ENCODE measurements around the gene ZNF18. TPM values are rescaled to one million over a fixed set of nuclear protein-coding genes. Genes with fewer than 3 reads are reported as not detected.
A peak's percentile ranks its signal among the peaks of the same experiment; 100 is the strongest.
"Not testable (repeated sequence)": the region's sequence is repeated elsewhere in the genome, so short reads cannot be mapped to it uniquely, and the experiment has no call there.

ZNF18 gene
- total and polyA plus RNA-seq, 2 experiments from 2014 or later = 7.9 to 11.3 TPM

DNA sequence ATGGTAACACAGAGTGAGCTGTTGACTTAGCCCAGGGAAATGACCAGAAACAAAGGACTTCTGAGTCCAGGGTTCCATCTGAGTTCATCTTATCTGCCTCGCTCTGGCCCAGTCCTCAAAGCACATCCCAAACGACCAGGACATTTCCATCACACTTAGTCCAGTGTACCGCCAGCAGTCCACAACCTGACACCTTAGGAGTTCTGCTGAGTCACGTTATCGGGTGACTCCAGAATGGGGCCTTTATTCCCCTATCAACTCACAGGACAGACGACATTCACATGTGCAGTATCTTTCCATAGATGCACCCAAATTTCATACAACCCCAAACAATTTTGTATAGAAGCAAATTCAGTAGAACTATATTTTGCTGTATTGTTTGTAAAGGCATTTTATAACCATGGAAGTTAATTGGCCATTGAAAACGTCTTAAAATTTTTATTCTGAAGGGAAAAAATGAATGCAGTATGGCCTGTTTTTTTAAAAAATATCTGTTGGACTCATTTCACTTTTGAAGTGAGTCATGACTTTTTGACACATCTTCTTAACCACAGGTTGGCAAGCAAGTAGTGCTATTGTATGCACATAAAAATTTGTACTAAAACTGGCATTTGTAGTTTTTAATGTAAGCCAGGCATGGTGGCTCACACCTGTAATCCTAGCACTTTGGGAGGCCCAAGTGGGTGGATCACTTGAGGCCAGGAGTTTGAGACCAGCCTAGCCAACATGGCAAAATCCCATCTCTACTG, 46.3 kb downstream of the ZNF18 start:
- Histone ChIP-seq H2AFZ (no peak overlapping the region), H3K27ac (no peak overlapping the region), H3K36me3 (ENCODE audit: low read depth) (0 out of 2 replicates have a peak, but pooled peaks cover 4% of the 10 kb centered on the region), H4K20me1 (ENCODE audit: insufficient read depth) (no peaks in the 10 kb centered on the region), H3K4me2 (ENCODE audit: unreplicated experiment) (no peak overlapping the region), H3K9me3 (ENCODE audit: low read depth) (peaks cover 2% of the 10 kb centered on the region), H3K79me2 (ENCODE audit: insufficient read depth) (no peaks in the 10 kb centered on the region), H3F3A (ENCODE audit: insufficient read depth) (no peaks in the 10 kb centered on the region), H3K9me2 (ENCODE audit: insufficient read depth) (no peaks in the 10 kb centered on the region), H3K4me1 (ENCODE audit: insufficient read depth) (0 out of 2 replicates have a peak, but pooled peaks cover 6% of the 10 kb centered on the region), H3K4me3 (no peak overlapping the region), H3K27me3 (replicated peaks; ENCODE audit: insufficient read depth) (no peaks in the 10 kb centered on the region), H3K9ac (no peak overlapping the region)
- WGBS, 2 experiments (ENCODE audit: low coverage in 1 of 2, low lambda C conversion rate in 2 of 2, missing lambda C conversion rate in 2 of 2) = 63 to 66% methylated on average over 7 of the region's 7 CpGs
- in situ Hi-C loops (cut with MboI) = loop anchor here (25.0 kb wide), 1 partner anchor 1314 kb away; no protein-coding TSS in a partner anchor
- DNase-seq = peak; percentile 62
- no peak for TF ChIP-seq EZH2 (IDR thresholded peaks at IDR 0.05; ENCODE audit: insufficient read depth, poor library complexity, severe bottlenecking)
- TF ChIP-seq EZH2phosphoT487 (IDR thresholded peaks at IDR 0.05; ENCODE audit: insufficient read depth, low read depth) = no peak

DNA sequence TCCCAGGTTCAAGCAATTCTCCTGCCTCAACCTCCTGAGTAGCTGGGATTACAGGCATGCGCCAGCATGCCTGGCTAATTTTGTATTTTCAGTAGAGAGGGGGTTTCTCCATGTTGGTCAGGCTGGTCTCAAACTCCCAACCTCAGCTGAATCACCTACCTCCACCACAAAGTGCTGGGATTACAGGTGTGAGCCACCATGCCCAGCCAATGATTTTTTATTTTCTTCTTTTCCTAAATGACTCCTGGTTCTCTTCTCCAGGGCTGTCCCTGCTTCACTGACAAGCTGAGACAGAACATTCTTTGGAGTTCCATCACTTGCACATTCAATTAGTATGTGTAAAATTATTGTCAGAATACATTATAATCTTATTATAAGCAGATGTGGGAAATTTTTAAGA, 47.7 kb downstream of the ZNF18 start:
- H2AFZ ChIP-seq; H3K4me2 ChIP-seq (ENCODE audit: unreplicated experiment); H4K20me1 ChIP-seq (ENCODE audit: insufficient read depth); H3K79me2 ChIP-seq (ENCODE audit: insufficient read depth); H3K36me3 ChIP-seq (ENCODE audit: low read depth); DNase-seq; H3K9ac ChIP-seq; in situ Hi-C loops (cut with MboI); H3K27me3 ChIP-seq (replicated peaks; ENCODE audit: insufficient read depth); H3K9me2 ChIP-seq (ENCODE audit: insufficient read depth); H3K27ac ChIP-seq; H3K9me3 ChIP-seq (ENCODE audit: low read depth); H3K4me1 ChIP-seq (ENCODE audit: insufficient read depth); H3K4me3 ChIP-seq; H3F3A ChIP-seq (ENCODE audit: insufficient read depth): not testable (repeated sequence)
- 29 to 38% methylated on average over 1 of the region's 1 CpG for WGBS, 2 experiments (ENCODE audit: low coverage in 1 of 2, low lambda C conversion rate in 2 of 2, missing lambda C conversion rate in 2 of 2)

DNA sequence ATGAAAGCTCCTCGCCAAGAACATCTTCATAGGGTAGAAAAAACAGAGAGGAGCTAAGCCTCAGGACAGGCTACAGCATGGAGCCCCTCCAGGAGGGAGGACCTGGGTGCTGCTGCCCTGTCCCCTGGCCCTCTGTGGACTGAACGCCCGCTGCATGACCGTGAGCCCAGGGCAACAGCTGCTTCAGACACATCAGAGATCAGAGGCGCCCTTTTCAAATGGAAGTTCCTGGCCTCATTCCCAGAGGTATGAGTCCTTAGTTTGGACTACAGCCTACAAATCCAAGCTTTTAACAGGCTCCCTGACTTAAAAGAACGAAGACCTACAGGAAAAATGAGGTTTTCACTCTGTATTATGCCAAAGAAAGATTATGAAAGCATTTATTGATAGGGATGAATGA, 48.5 kb downstream of the ZNF18 start:
- no peaks in the 10 kb centered on the region for H3K9me3 ChIP-seq (ENCODE audit: low read depth)
- H3K27me3 ChIP-seq (replicated peaks; ENCODE audit: insufficient read depth) = no peaks in the 10 kb centered on the region
- H4K20me1 ChIP-seq (ENCODE audit: insufficient read depth) = no peaks in the 10 kb centered on the region
- H3F3A ChIP-seq (ENCODE audit: insufficient read depth) = no peaks in the 10 kb centered on the region
- H3K4me2 ChIP-seq (ENCODE audit: unreplicated experiment) = peak overlapping the region; percentile 78
- in situ Hi-C loops (cut with MboI) = no loop called here
- peak; percentile 90 for DNase-seq
- peak overlapping the region; percentile 51; the same call in 1 of the 2 replicates for H3K4me3 ChIP-seq
- H3K36me3 ChIP-seq (ENCODE audit: low read depth) = 0 out of 2 replicates have a peak, but pooled peaks cover 2% of the 10 kb centered on the region
- H3K9ac ChIP-seq = no peak overlapping the region
- 0 out of 2 replicates have a peak, but pooled peaks cover 6% of the 10 kb centered on the region for H3K4me1 ChIP-seq (ENCODE audit: insufficient read depth)
- H3K27ac ChIP-seq = no peak overlapping the region
- TF ChIP-seq EZH2 (IDR thresholded peaks at IDR 0.05; ENCODE audit: insufficient read depth, poor library complexity, severe bottlenecking) (no peak), EZH2phosphoT487 (IDR thresholded peaks at IDR 0.05; ENCODE audit: insufficient read depth, low read depth) (no peak)
- H3K79me2 ChIP-seq (ENCODE audit: insufficient read depth) = no peaks in the 10 kb centered on the region
- peak overlapping the region; percentile 39; the same call in 1 of the 2 replicates for H2AFZ ChIP-seq
- no peaks in the 10 kb centered on the region for H3K9me2 ChIP-seq (ENCODE audit: insufficient read depth)
- WGBS, 2 experiments (ENCODE audit: low coverage in 1 of 2, low lambda C conversion rate in 2 of 2, missing lambda C conversion rate in 2 of 2) = 32 to 40% methylated on average over 6 of the region's 6 CpGs

GRCh38 chr17:11944587-11944986, 52.7 kb downstream of the ZNF18 start:
- WGBS, 2 experiments (ENCODE audit: low coverage in 1 of 2, low lambda C conversion rate in 2 of 2, missing lambda C conversion rate in 2 of 2) = 34 to 37% methylated on average over 3 of the region's 3 CpGs
- in situ Hi-C loops (cut with MboI) = no loop called here
- Histone ChIP-seq H3K27ac (no peak overlapping the region), H3K36me3 (ENCODE audit: low read depth) (no peaks in the 10 kb centered on the region), H3K4me1 (ENCODE audit: insufficient read depth) (0 out of 2 replicates have a peak, but pooled peaks cover 6% of the 10 kb centered on the region), H3K4me2 (ENCODE audit: unreplicated experiment) (no peak overlapping the region), H3K9me2 (ENCODE audit: insufficient read depth) (no peaks in the 10 kb centered on the region), H3F3A (ENCODE audit: insufficient read depth) (no peaks in the 10 kb centered on the region), H3K9ac (no peak overlapping the region), H3K27me3 (replicated peaks; ENCODE audit: insufficient read depth) (no peaks in the 10 kb centered on the region), H3K79me2 (ENCODE audit: insufficient read depth) (no peaks in the 10 kb centered on the region), H2AFZ (no peak overlapping the region), H4K20me1 (ENCODE audit: insufficient read depth) (no peaks in the 10 kb centered on the region), H3K4me3 (no peak overlapping the region), H3K9me3 (ENCODE audit: low read depth) (no peaks in the 10 kb centered on the region)
- TF ChIP-seq EZH2phosphoT487 (IDR thresholded peaks at IDR 0.05; ENCODE audit: insufficient read depth, low read depth) (no peak), EZH2 (IDR thresholded peaks at IDR 0.05; ENCODE audit: insufficient read depth, poor library complexity, severe bottlenecking) (no peak)
- DNase-seq = peak; percentile 9
